ENCODE data around the gene EFCAB12.
"Not testable (repeated sequence)": the region's sequence is repeated elsewhere in the genome, so short reads cannot be mapped to it uniquely, and the experiment has no call there.

GRCh38 chr3:129384103-129384502 lies 44.3 kb downstream of the EFCAB12 start:
- TF ChIP-seq POLR2A (IDR thresholded peaks at IDR 0.05; ENCODE audit: low read length); GATA1 (IDR thresholded peaks at IDR 0.05; ENCODE audit: low read depth, low read length): not testable (repeated sequence)
